Stimulated activated naive CD8-positive, alpha-beta T cell treated with anti-CD3 and anti-CD28 coated beads, Interleukin-15, Interleukin-2, amounts not matched to agents 100 ng/mL and 50 ng/mL, for 24 hours (primary cell): ENCODE data around the gene FAM210B.
"Not testable (repeated sequence)": the region's sequence is repeated elsewhere in the genome, so short reads cannot be mapped to it uniquely, and the experiment has no call there.

Experiments used
- H3K27ac Mint-ChIP-seq: one replicate; pipeline ENCODE4 v1.8.0; 2021; ENCODE audit warnings: mild to moderate bottlenecking, mixed read lengths
- H3K27me3 Mint-ChIP-seq: one replicate; pipeline ENCODE4 v1.8.0; 2021; ENCODE audit warnings: mixed read lengths
- H3K36me3 Mint-ChIP-seq: one replicate; pipeline ENCODE4 v1.8.0; 2021; ENCODE audit warnings: low read depth, mixed read lengths
- H3K4me1 Mint-ChIP-seq: one replicate; pipeline ENCODE4 v1.8.0; 2021; ENCODE audit warnings: low read depth, mixed read lengths
- H3K4me3 Mint-ChIP-seq: one replicate; pipeline ENCODE4 v1.8.0; 2021; ENCODE audit warnings: mild to moderate bottlenecking, mixed read lengths
- H3K9me3 Mint-ChIP-seq: one replicate; pipeline ENCODE4 v1.8.0; 2021; ENCODE audit warnings: mixed read lengths

Gene FAM210B

GRCh38 chr20:56373942-56374341 lies 15.2 kb downstream of the FAM210B start:
- H3K4me3 Mint-ChIP-seq: no peak overlapping the region
- no peak overlapping the region for H3K27ac Mint-ChIP-seq
- peaks cover 75% of the 10 kb centered on the region for H3K36me3 Mint-ChIP-seq
- no peaks in the 10 kb centered on the region for H3K27me3 Mint-ChIP-seq
- H3K9me3 Mint-ChIP-seq: no peaks in the 10 kb centered on the region
- peaks cover 19% of the 10 kb centered on the region for H3K4me1 Mint-ChIP-seq

GRCh38 chr20:56376331-56376730 lies 17.6 kb downstream of the FAM210B start:
- H3K27me3 Mint-ChIP-seq: no peaks in the 10 kb centered on the region
- peaks cover 71% of the 10 kb centered on the region for H3K36me3 Mint-ChIP-seq

GRCh38 chr20:56378386-56378785 lies 19.6 kb downstream of the FAM210B start:
- H3K27me3 Mint-ChIP-seq: no peaks in the 10 kb centered on the region
- no peaks in the 10 kb centered on the region for H3K9me3 Mint-ChIP-seq
- H3K4me1 Mint-ChIP-seq: peaks cover 27% of the 10 kb centered on the region
- H3K27ac Mint-ChIP-seq: no peak overlapping the region
- H3K36me3 Mint-ChIP-seq: peaks cover 80% of the 10 kb centered on the region
- H3K4me3 Mint-ChIP-seq: no peak overlapping the region

More at GRCh38 chr20:56376331-56376730, 17.6 kb downstream of the FAM210B start:
- Mint-ChIP-seq H3K9me3 (no peaks in the 10 kb centered on the region), H3K4me1 (peaks cover 22% of the 10 kb centered on the region), H3K27ac (no peak overlapping the region), H3K4me3 (no peak overlapping the region)

- no peak overlapping the region for H3K4me3 Mint-ChIP-seq
- H3K4me1 Mint-ChIP-seq: peaks cover 24% of the 10 kb centered on the region
Measured at GRCh38 chr20:56380375-56380774, 21.6 kb downstream of the FAM210B start.

GRCh38 chr20:56381501-56381900 lies 22.7 kb downstream of the FAM210B start:
- Mint-ChIP-seq H3K9me3 (no peaks in the 10 kb centered on the region), H3K4me1 (peaks cover 15% of the 10 kb centered on the region)

More at GRCh38 chr20:56380375-56380774, 21.6 kb downstream of the FAM210B start:
- Mint-ChIP-seq H3K27me3 (no peaks in the 10 kb centered on the region), H3K36me3 (peaks cover 84% of the 10 kb centered on the region), H3K27ac (no peak overlapping the region), H3K9me3 (no peaks in the 10 kb centered on the region)

GRCh38 chr20:56382696-56383095 lies 23.9 kb downstream of the FAM210B start:
- Mint-ChIP-seq H3K4me3 (no peak overlapping the region), H3K27me3 (no peaks in the 10 kb centered on the region), H3K36me3 (peaks cover 80% of the 10 kb centered on the region), H3K4me1 (peaks cover 15% of the 10 kb centered on the region), H3K27ac (no peak overlapping the region), H3K9me3 (no peaks in the 10 kb centered on the region)

More at GRCh38 chr20:56381501-56381900, 22.7 kb downstream of the FAM210B start:
- no peak overlapping the region for H3K27ac Mint-ChIP-seq
- H3K36me3 Mint-ChIP-seq: peaks cover 83% of the 10 kb centered on the region
- no peak overlapping the region for H3K4me3 Mint-ChIP-seq
- H3K27me3 Mint-ChIP-seq: no peaks in the 10 kb centered on the region

- H3K4me3 Mint-ChIP-seq: no peak overlapping the region
- no peak overlapping the region for H3K27ac Mint-ChIP-seq
- peaks cover 80% of the 10 kb centered on the region for H3K36me3 Mint-ChIP-seq
- no peaks in the 10 kb centered on the region for H3K27me3 Mint-ChIP-seq
- H3K4me1 Mint-ChIP-seq: peaks cover 15% of the 10 kb centered on the region
- H3K9me3 Mint-ChIP-seq: no peaks in the 10 kb centered on the region
Measured at GRCh38 chr20:56383334-56383733, 24.6 kb downstream of the FAM210B start.

GRCh38 chr20:56385130-56385529 lies 26.4 kb downstream of the FAM210B start:
- peaks cover 83% of the 10 kb centered on the region for H3K36me3 Mint-ChIP-seq

GRCh38 chr20:56386219-56386618 lies 27.4 kb downstream of the FAM210B start:
- Mint-ChIP-seq H3K27ac (no peak overlapping the region), H3K9me3 (no peaks in the 10 kb centered on the region), H3K4me1 (peaks cover 30% of the 10 kb centered on the region), H3K4me3 (no peak overlapping the region), H3K36me3 (peaks cover 82% of the 10 kb centered on the region), H3K27me3 (no peaks in the 10 kb centered on the region)

More at GRCh38 chr20:56385130-56385529, 26.4 kb downstream of the FAM210B start:
- Mint-ChIP-seq H3K9me3 (no peaks in the 10 kb centered on the region), H3K27ac (no peak overlapping the region), H3K4me3 (no peak overlapping the region), H3K27me3 (no peaks in the 10 kb centered on the region), H3K4me1 (peaks cover 24% of the 10 kb centered on the region)

- Mint-ChIP-seq H3K36me3 (peaks cover 58% of the 10 kb centered on the region), H3K27me3 (no peaks in the 10 kb centered on the region), H3K27ac (no peak overlapping the region), H3K9me3 (no peaks in the 10 kb centered on the region), H3K4me1 (peaks cover 27% of the 10 kb centered on the region), H3K4me3 (no peak overlapping the region)
Measured at GRCh38 chr20:56388882-56389281, 30.1 kb downstream of the FAM210B start.

GRCh38 chr20:56389807-56390206 lies 31.0 kb downstream of the FAM210B start:
- Mint-ChIP-seq H3K4me3 (peak overlapping the region; percentile 34), H3K4me1 (peaks cover 36% of the 10 kb centered on the region), H3K27me3 (no peaks in the 10 kb centered on the region), H3K27ac (no peak overlapping the region), H3K9me3 (no peaks in the 10 kb centered on the region), H3K36me3 (peaks cover 53% of the 10 kb centered on the region)

GRCh38 chr20:56390396-56390795 lies 31.6 kb downstream of the FAM210B start:
- H3K27ac Mint-ChIP-seq, H3K27me3 Mint-ChIP-seq, H3K4me3 Mint-ChIP-seq, H3K9me3 Mint-ChIP-seq: not testable (repeated sequence)
- H3K36me3 Mint-ChIP-seq: peaks cover 55% of the 10 kb centered on the region
- H3K4me1 Mint-ChIP-seq: peaks cover 40% of the 10 kb centered on the region

- H3K27me3 Mint-ChIP-seq: no peaks in the 10 kb centered on the region
- H3K27ac Mint-ChIP-seq: no peak overlapping the region
- H3K4me3 Mint-ChIP-seq: no peak overlapping the region
- no peaks in the 10 kb centered on the region for H3K9me3 Mint-ChIP-seq
- H3K4me1 Mint-ChIP-seq: peaks cover 40% of the 10 kb centered on the region
- peaks cover 56% of the 10 kb centered on the region for H3K36me3 Mint-ChIP-seq
Measured at GRCh38 chr20:56391037-56391436, 32.3 kb downstream of the FAM210B start.

GRCh38 chr20:56391596-56392131 lies 32.9 kb downstream of the FAM210B start:
- peaks cover 40% of the 10 kb centered on the region for H3K4me1 Mint-ChIP-seq
- no peak overlapping the region for H3K4me3 Mint-ChIP-seq
- H3K36me3 Mint-ChIP-seq: peaks cover 52% of the 10 kb centered on the region
- H3K27ac Mint-ChIP-seq: no peak overlapping the region
- no peaks in the 10 kb centered on the region for H3K27me3 Mint-ChIP-seq
- H3K9me3 Mint-ChIP-seq: no peaks in the 10 kb centered on the region

GRCh38 chr20:56392132-56392880 lies 33.5 kb downstream of the FAM210B start, which contains the start of the genes AURKA and CSTF1:
AURKA (minus strand) TSS chr20:56392215; CDS start chr20:56388197, 4,018 bp downstream.
CSTF1 (plus strand) TSS chr20:56392645; CDS start chr20:56395553, 2,908 bp downstream.
- Mint-ChIP-seq H3K4me1 (peaks cover 40% of the 10 kb centered on the region), H3K36me3 (peaks cover 55% of the 10 kb centered on the region), H3K4me3 (no peak within 1 kb of the TSS), H3K27me3 (no peaks in the 10 kb centered on the region), H3K27ac (no peak within 1 kb of the TSS), H3K9me3 (no peaks in the 10 kb centered on the region)
